ENCODE data around the gene ANKRD63.

DNA sequence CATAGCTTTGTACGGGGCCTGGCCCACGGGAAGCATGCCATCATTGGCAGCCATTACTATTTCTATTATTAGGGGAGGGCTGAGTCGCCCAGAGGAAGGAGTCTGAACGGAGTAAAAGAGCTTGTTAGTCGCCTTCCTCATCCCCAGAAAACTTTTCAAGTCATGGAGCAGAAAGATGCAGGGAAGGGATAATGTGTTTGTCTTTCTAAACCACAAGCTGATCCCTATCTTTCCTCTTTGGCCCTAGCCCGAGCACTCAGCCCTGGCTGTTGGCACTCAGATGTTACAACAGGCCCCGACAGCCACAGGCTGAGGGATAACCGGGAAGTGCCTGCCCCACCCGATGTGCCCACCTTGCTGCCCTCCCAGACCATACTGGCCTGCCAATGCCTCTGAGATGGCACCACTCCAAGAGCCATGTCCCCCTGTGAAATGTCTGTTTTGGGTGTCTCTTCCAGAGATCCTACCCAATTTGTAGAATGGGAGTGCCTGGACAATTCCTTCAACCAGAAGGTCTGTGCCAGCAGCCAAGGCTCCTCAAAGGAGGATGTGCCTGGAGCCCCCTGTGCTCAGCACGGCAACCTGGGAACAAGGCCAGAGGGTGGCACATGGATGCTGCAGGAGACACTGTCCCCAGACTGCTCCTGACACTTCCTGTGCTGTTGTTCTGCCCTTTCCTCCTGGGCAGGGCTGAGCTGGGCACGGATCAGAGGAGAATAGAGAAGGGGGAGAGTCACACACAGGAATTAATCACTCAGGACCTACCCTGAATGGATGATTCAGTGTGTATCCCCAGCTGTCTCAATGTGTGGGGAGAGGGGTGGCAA, 33.2 kb downstream of the ANKRD63 start:
- no peak for TF ChIP-seq YY1 (IDR thresholded peaks at IDR 0.05; ENCODE audit: low read depth)
- TF ChIP-seq TEAD4 (IDR thresholded peaks at IDR 0.05) = no peak
- TF ChIP-seq CREB1 (IDR thresholded peaks at IDR 0.05; ENCODE audit: low read depth) = no peak
- TF ChIP-seq TAF1 (IDR thresholded peaks at IDR 0.05; ENCODE audit: low read depth) = no peak
- TF ChIP-seq, protein P1, sequence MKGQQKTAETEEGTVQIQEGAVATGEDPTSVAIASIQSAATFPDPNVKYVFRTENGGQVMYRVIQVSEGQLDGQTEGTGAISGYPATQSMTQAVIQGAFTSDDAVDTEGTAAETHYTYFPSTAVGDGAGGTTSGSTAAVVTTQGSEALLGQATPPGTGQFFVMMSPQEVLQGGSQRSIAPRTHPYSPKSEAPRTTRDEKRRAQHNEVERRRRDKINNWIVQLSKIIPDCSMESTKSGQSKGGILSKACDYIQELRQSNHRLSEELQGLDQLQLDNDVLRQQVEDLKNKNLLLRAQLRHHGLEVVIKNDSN (IDR thresholded peaks at IDR 0.05) = no peak
- TF ChIP-seq NFIC (IDR thresholded peaks at IDR 0.05) = no peak
- no peak for TF ChIP-seq CEBPB (IDR thresholded peaks at IDR 0.05)

All from Ishikawa (cell line).